ENCODE data around the gene C2CD3.

C2CD3 gene

GRCh38 chr11:73976451-73977151 is 194.2 kb downstream of the C2CD3 start:
- DNase-seq = no peak

GRCh38 chr11:73975479-73975757 is 195.4 kb downstream of the C2CD3 start:
- DNase-seq = no peak

GRCh38 chr11:73974604-73975478 is 196.0 kb downstream of the C2CD3 start:
- DNase-seq = no peak

GRCh38 chr11:73972620-73973449 is 198.0 kb downstream of the C2CD3 start:
- no peak for DNase-seq

- DNase-seq = no peak
These were observed 198.6 kb downstream of the C2CD3 start for GRCh38 chr11:73972187-73972586.

- DNase-seq = no peak
These were observed 199.6 kb downstream of the C2CD3 start for GRCh38 chr11:73971175-73971719.

GRCh38 chr11:73969991-73970800 is 200.6 kb downstream of the C2CD3 start:
- no peak for DNase-seq

- no peak for DNase-seq
These were observed 201.7 kb downstream of the C2CD3 start for GRCh38 chr11:73969091-73969490.

GRCh38 chr11:73968356-73968966 is 202.3 kb downstream of the C2CD3 start:
- DNase-seq = no peak

GRCh38 chr11:73965764-73966121 is 205.1 kb downstream of the C2CD3 start:
- no peak for DNase-seq

- no peak for DNase-seq
These were observed 205.6 kb downstream of the C2CD3 start for GRCh38 chr11:73965076-73965763.

- no peak for DNase-seq
These were observed 206.9 kb downstream of the C2CD3 start for GRCh38 chr11:73963861-73964260.

All from NCI-H1694 (cell line).